ENCODE results near the gene TGFB3. TPM values are rescaled to one million over a fixed set of nuclear protein-coding genes. Genes with fewer than 3 reads are reported as not detected.

TGFB3 gene
- 9.0 TPM for total RNA-seq
- 21.0 TPM for polyA plus RNA-seq
- long read RNA-seq, donor 1, result 0 reads
- long read RNA-seq, donor 2, result 0 reads
- long read RNA-seq, donor 3, partial matches to known transcripts, result 0 of 1 reads
- long read RNA-seq, donor 3, other reads (novel, unspliced or antisense), result 0 of 1 reads
- long read RNA-seq, donor 4, partial matches to known transcripts, result 0 of 1 reads
- long read RNA-seq, donor 4, other reads (novel, unspliced or antisense), result 0 of 1 reads
- long read RNA-seq, donor 5, partial matches to known transcripts, result 0 of 2 reads
- long read RNA-seq, donor 5, other reads (novel, unspliced or antisense), result 0 of 2 reads
- long read RNA-seq, donor 6, partial matches to known transcripts, result 0 of 1 reads
- long read RNA-seq, donor 6, other reads (novel, unspliced or antisense), result 0 of 1 reads
- long read RNA-seq, donor 7, partial matches to known transcripts, result 0 of 1 reads
- long read RNA-seq, donor 7, other reads (novel, unspliced or antisense), result 0 of 1 reads
- long read RNA-seq, donor 8, result 0 reads
- long read RNA-seq, donor 9, result 0 reads
- long read RNA-seq, donor 10, result 0 reads

GRCh38 chr14:75981426-75982265 lies at the start of gene TGFB3:
Gene TGFB3, minus strand, starts transcription at chr14:75981995. Its CDS starts 1,102 bp downstream, at chr14:75980893.
- Histone ChIP-seq H3K9me3 (ENCODE audit: control insufficient read depth in 2 of 2, insufficient read depth in 1 of 2, low read length in 1 of 2) (no peaks in the 10 kb centered on the region), H3K4me1 (ENCODE audit: control insufficient read depth in 2 of 2, insufficient read depth in 2 of 2, low read length in 2 of 2) (peaks cover 8 to 45% of the 10 kb centered on the region in 2 donors), H3K27ac (ENCODE audit: low read depth in 1 of 2, low read length in 1 of 2) (peak within 1 kb of the TSS; percentile 40 to 80), H3K27me3 (ENCODE audit: control insufficient read depth in 2 of 2, insufficient read depth in 1 of 2, low read length in 1 of 2) (peaks cover 2 to 25% of the 10 kb centered on the region in 2 donors), H3K36me3 (ENCODE audit: control insufficient read depth in 2 of 2, insufficient read depth in 2 of 2, low read length in 1 of 2) (no peaks in the 10 kb centered on the region), H3K4me3 (ENCODE audit: low read length in 2 of 2) (peak within 1 kb of the TSS; percentile 55 to 75)
- DNase-seq (ENCODE audit: low read depth in 6 of 9, low spot score in 9 of 9), result peak in 7 of 9 donors; percentile 27 to 77 (median 49)
- 6% methylated on average over 26 of the region's 26 CpGs for WGBS

GRCh38 chr14:76024211-76024907 lies 42.6 kb upstream of the TGFB3 start:
- no peak overlapping the region for H3K27ac ChIP-seq (ENCODE audit: low read depth in 1 of 2, low read length in 1 of 2)
- peaks cover 0 to 8% of the 10 kb centered on the region in 2 donors for H3K9me3 ChIP-seq (ENCODE audit: control insufficient read depth in 2 of 2, insufficient read depth in 1 of 2, low read length in 1 of 2)
- no peaks in the 10 kb centered on the region for H3K36me3 ChIP-seq (ENCODE audit: control insufficient read depth in 2 of 2, insufficient read depth in 2 of 2, low read length in 1 of 2)
- H3K4me3 ChIP-seq (ENCODE audit: low read length in 2 of 2), result no peak overlapping the region
- H3K4me1 ChIP-seq (ENCODE audit: control insufficient read depth in 2 of 2, insufficient read depth in 2 of 2, low read length in 2 of 2), result no peaks in the 10 kb centered on the region
- WGBS, result 98% methylated on average over 4 of the region's 4 CpGs
- no peak for DNase-seq (ENCODE audit: low read depth in 6 of 9, low spot score in 9 of 9)
- H3K27me3 ChIP-seq (ENCODE audit: control insufficient read depth in 2 of 2, insufficient read depth in 1 of 2, low read length in 1 of 2), result no peaks in the 10 kb centered on the region

- no peaks in the 10 kb centered on the region for H3K4me1 ChIP-seq (ENCODE audit: control insufficient read depth in 2 of 2, insufficient read depth in 2 of 2, low read length in 2 of 2)
- H3K36me3 ChIP-seq (ENCODE audit: control insufficient read depth in 2 of 2, insufficient read depth in 2 of 2, low read length in 1 of 2), result no peaks in the 10 kb centered on the region
- no peak for DNase-seq (ENCODE audit: low read depth in 6 of 9, low spot score in 9 of 9)
- 92% methylated on average over 1 of the region's 1 CpG for WGBS
- peaks cover 0 to 8% of the 10 kb centered on the region in 2 donors for H3K9me3 ChIP-seq (ENCODE audit: control insufficient read depth in 2 of 2, insufficient read depth in 1 of 2, low read length in 1 of 2)
- H3K27me3 ChIP-seq (ENCODE audit: control insufficient read depth in 2 of 2, insufficient read depth in 1 of 2, low read length in 1 of 2), result no peaks in the 10 kb centered on the region
- no peak overlapping the region for H3K4me3 ChIP-seq (ENCODE audit: low read length in 2 of 2)
- H3K27ac ChIP-seq (ENCODE audit: low read depth in 1 of 2, low read length in 1 of 2), result no peak overlapping the region
Observed at GRCh38 chr14:76023757-76024156, 42.0 kb upstream of the TGFB3 start.

GRCh38 chr14:76022991-76023390 lies 41.2 kb upstream of the TGFB3 start:
- Histone ChIP-seq H3K27ac (ENCODE audit: low read depth in 1 of 2, low read length in 1 of 2) (no peak overlapping the region), H3K4me1 (ENCODE audit: control insufficient read depth in 2 of 2, insufficient read depth in 2 of 2, low read length in 2 of 2) (no peaks in the 10 kb centered on the region), H3K27me3 (ENCODE audit: control insufficient read depth in 2 of 2, insufficient read depth in 1 of 2, low read length in 1 of 2) (no peaks in the 10 kb centered on the region), H3K4me3 (ENCODE audit: low read length in 2 of 2) (no peak overlapping the region), H3K36me3 (ENCODE audit: control insufficient read depth in 2 of 2, insufficient read depth in 2 of 2, low read length in 1 of 2) (no peaks in the 10 kb centered on the region), H3K9me3 (ENCODE audit: control insufficient read depth in 2 of 2, insufficient read depth in 1 of 2, low read length in 1 of 2) (peaks cover 0 to 8% of the 10 kb centered on the region in 2 donors)
- no peak for DNase-seq (ENCODE audit: low read depth in 6 of 9, low spot score in 9 of 9)
- WGBS, result 98% methylated on average over 2 of the region's 2 CpGs

- DNase-seq (ENCODE audit: low read depth in 6 of 9, low spot score in 9 of 9), result no peak
- Histone ChIP-seq H3K9me3 (ENCODE audit: control insufficient read depth in 2 of 2, insufficient read depth in 1 of 2, low read length in 1 of 2) (peaks cover 0 to 8% of the 10 kb centered on the region in 2 donors), H3K4me3 (ENCODE audit: low read length in 2 of 2) (no peak overlapping the region), H3K27ac (ENCODE audit: low read depth in 1 of 2, low read length in 1 of 2) (no peak overlapping the region), H3K36me3 (ENCODE audit: control insufficient read depth in 2 of 2, insufficient read depth in 2 of 2, low read length in 1 of 2) (no peaks in the 10 kb centered on the region), H3K4me1 (ENCODE audit: control insufficient read depth in 2 of 2, insufficient read depth in 2 of 2, low read length in 2 of 2) (no peaks in the 10 kb centered on the region), H3K27me3 (ENCODE audit: control insufficient read depth in 2 of 2, insufficient read depth in 1 of 2, low read length in 1 of 2) (no peaks in the 10 kb centered on the region)
- 99% methylated on average over 2 of the region's 2 CpGs for WGBS
Observed at GRCh38 chr14:76019676-76020075, 37.9 kb upstream of the TGFB3 start.

GRCh38 chr14:76015668-76016067 lies 33.9 kb upstream of the TGFB3 start:
- Histone ChIP-seq H3K4me1 (ENCODE audit: control insufficient read depth in 2 of 2, insufficient read depth in 2 of 2, low read length in 2 of 2) (no peaks in the 10 kb centered on the region), H3K36me3 (ENCODE audit: control insufficient read depth in 2 of 2, insufficient read depth in 2 of 2, low read length in 1 of 2) (peaks cover 0 to 3% of the 10 kb centered on the region in 2 donors), H3K4me3 (ENCODE audit: low read length in 2 of 2) (no peak overlapping the region), H3K27me3 (ENCODE audit: control insufficient read depth in 2 of 2, insufficient read depth in 1 of 2, low read length in 1 of 2) (no peaks in the 10 kb centered on the region), H3K27ac (ENCODE audit: low read depth in 1 of 2, low read length in 1 of 2) (no peak overlapping the region), H3K9me3 (ENCODE audit: control insufficient read depth in 2 of 2, insufficient read depth in 1 of 2, low read length in 1 of 2) (peaks cover 0 to 4% of the 10 kb centered on the region in 2 donors)
- 85% methylated on average over 1 of the region's 1 CpG for WGBS
- DNase-seq (ENCODE audit: low read depth in 6 of 9, low spot score in 9 of 9), result no peak

GRCh38 chr14:76015191-76015590 lies 33.4 kb upstream of the TGFB3 start:
- peaks cover 0 to 3% of the 10 kb centered on the region in 2 donors for H3K36me3 ChIP-seq (ENCODE audit: control insufficient read depth in 2 of 2, insufficient read depth in 2 of 2, low read length in 1 of 2)

GRCh38 chr14:76012354-76012753 lies 30.6 kb upstream of the TGFB3 start:
- no peak for DNase-seq (ENCODE audit: low read depth in 6 of 9, low spot score in 9 of 9)
- H3K27me3 ChIP-seq (ENCODE audit: control insufficient read depth in 2 of 2, insufficient read depth in 1 of 2, low read length in 1 of 2), result no peaks in the 10 kb centered on the region
- H3K4me3 ChIP-seq (ENCODE audit: low read length in 2 of 2), result no peak overlapping the region
- H3K27ac ChIP-seq (ENCODE audit: low read depth in 1 of 2, low read length in 1 of 2), result no peak overlapping the region
- no peaks in the 10 kb centered on the region for H3K4me1 ChIP-seq (ENCODE audit: control insufficient read depth in 2 of 2, insufficient read depth in 2 of 2, low read length in 2 of 2)
- H3K9me3 ChIP-seq (ENCODE audit: control insufficient read depth in 2 of 2, insufficient read depth in 1 of 2, low read length in 1 of 2), result no peaks in the 10 kb centered on the region
- peaks cover 3% of the 10 kb centered on the region in 2 donors for H3K36me3 ChIP-seq (ENCODE audit: control insufficient read depth in 2 of 2, insufficient read depth in 2 of 2, low read length in 1 of 2)
- WGBS, result 98% methylated on average over 9 of the region's 9 CpGs

More at GRCh38 chr14:76015191-76015590, 33.4 kb upstream of the TGFB3 start:
- H3K27ac ChIP-seq (ENCODE audit: low read depth in 1 of 2, low read length in 1 of 2), result no peak overlapping the region
- H3K4me1 ChIP-seq (ENCODE audit: control insufficient read depth in 2 of 2, insufficient read depth in 2 of 2, low read length in 2 of 2), result no peaks in the 10 kb centered on the region
- no peak for DNase-seq (ENCODE audit: low read depth in 6 of 9, low spot score in 9 of 9)
- no peak overlapping the region for H3K4me3 ChIP-seq (ENCODE audit: low read length in 2 of 2)
- no peaks in the 10 kb centered on the region for H3K27me3 ChIP-seq (ENCODE audit: control insufficient read depth in 2 of 2, insufficient read depth in 1 of 2, low read length in 1 of 2)
- H3K9me3 ChIP-seq (ENCODE audit: control insufficient read depth in 2 of 2, insufficient read depth in 1 of 2, low read length in 1 of 2), result peaks cover 0 to 3% of the 10 kb centered on the region in 2 donors
- WGBS, result 98% methylated on average over 1 of the region's 1 CpG
